Measurements from ENCODE around the gene UBE2C. TPM values are rescaled to one million over a fixed set of nuclear protein-coding genes. Genes with fewer than 3 reads are reported as not detected.
"Not testable (repeated sequence)": the region's sequence is repeated elsewhere in the genome, so short reads cannot be mapped to it uniquely, and the experiment has no call there.

UBE2C gene
- under 1 TPM in 1 of 2 experiments, not detected in 1; 0.44 TPM for total RNA-seq
- polyA plus RNA-seq, result not detected
- 0 to 2.0 (median 0.41) reads per million in 6 experiments for total RNA-seq

DNA sequence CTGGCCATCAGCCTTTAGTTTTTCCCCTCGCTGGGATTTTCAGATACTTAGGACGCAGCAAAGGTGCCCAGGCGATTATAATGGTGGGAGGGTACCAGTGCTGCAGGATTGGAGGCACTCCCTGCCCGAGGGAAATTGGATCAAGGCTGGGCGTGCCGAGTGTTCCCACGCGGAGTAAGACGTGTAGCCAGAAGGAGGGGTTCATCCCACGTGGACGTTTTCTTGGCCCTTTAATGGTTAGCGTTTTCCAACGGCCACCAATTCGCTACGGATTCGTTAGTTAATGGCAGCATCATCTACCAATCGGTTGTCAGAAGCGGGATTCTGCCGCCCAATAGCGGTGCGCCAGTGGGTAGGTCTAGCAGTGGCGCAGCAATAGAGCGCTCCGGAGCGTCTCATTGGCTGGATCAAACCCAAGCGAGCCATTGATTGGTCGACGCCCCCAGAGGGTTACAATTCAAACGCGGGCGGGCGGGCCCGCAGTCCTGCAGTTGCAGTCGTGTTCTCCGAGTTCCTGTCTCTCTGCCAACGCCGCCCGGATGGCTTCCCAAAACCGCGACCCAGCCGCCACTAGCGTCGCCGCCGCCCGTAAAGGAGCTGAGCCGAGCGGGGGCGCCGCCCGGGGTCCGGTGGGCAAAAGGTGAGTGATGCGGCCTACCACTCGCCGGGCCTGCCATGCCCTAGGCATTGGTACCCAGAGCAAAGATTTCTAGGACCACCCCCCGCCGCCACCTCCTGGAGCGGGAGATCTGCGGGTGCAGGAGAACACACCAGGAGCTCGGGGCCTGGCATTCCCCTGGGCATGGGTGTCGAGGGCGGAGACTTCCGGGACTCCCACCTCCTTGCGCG lies at the start of gene UBE2C:
TSS of gene UBE2C (plus strand) at position 488 of the 849 bp plus-strand sequence. CDS start at position 540, 52 bp downstream.
- H3K9me3 Mint-ChIP-seq, result no peaks in the 10 kb centered on the region
- DNase-seq (peak; percentile 84 to 96 (median 93)), ATAC-seq (peak; percentile 100)
- peak within 1 kb of the TSS; percentile 78 to 90 (median 85) for H3K4me3 Mint-ChIP-seq
- H3K27ac Mint-ChIP-seq, result peak within 1 kb of the TSS in 8 of 10 donors; percentile 37 to 92 (median 72)
- H3K4me1 Mint-ChIP-seq, result peaks cover 6 to 19% (median 16%) of the 10 kb centered on the region in 4 donors
- POLR2A ChIA-PET, result interaction anchor here (0.6 to 1.6 kb wide), 4 partner anchors 10 to 449 kb away, joined by 3 to 4 read pairs (median 4); partner anchors contain the start of genes SNX21 and SYS1
- H3K27me3 Mint-ChIP-seq, result no peaks in the 10 kb centered on the region
- peaks cover 0 to 41% (median 3%) of the 10 kb centered on the region in 3 donors for H3K36me3 Mint-ChIP-seq

DNA sequence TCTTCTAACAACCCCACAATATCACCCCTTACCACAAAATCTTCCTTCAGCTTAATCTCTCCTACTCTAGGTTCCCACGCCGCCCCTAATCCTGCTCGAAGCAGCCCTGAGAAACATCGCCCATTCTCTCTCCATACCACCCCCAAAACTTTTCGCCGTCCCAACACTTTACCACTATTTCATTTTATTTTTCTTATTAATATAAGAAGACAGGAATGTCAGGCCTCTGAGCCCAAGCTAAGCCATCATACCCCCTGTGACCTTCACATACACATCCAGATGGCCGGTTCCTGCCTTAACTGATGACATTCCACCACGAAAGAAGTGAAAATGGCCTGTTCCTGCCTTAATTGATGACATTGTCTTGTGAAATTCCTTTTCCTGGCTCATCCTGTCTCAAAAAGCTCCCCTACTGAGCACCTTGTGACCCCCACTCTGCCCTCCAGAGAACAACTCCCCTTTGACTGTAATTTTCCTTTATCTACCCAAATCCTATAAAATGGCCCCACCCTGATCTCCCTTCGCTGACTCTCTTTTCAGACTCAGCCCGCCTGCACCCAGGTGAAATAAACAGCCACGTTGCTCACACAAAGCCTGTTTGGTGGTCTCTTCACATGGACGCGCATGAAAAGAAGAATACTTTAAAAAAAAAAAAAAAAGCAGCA lies 47.7 kb upstream of the UBE2C start:
- H3K4me3 Mint-ChIP-seq, H3K4me1 Mint-ChIP-seq, POLR2A ChIA-PET, DNase-seq, H3K36me3 Mint-ChIP-seq, ATAC-seq, H3K27ac Mint-ChIP-seq, H3K9me3 Mint-ChIP-seq: not testable (repeated sequence)
- peaks cover 0 to 15% (median 5%) of the 10 kb centered on the region in 5 donors for H3K27me3 Mint-ChIP-seq

DNA sequence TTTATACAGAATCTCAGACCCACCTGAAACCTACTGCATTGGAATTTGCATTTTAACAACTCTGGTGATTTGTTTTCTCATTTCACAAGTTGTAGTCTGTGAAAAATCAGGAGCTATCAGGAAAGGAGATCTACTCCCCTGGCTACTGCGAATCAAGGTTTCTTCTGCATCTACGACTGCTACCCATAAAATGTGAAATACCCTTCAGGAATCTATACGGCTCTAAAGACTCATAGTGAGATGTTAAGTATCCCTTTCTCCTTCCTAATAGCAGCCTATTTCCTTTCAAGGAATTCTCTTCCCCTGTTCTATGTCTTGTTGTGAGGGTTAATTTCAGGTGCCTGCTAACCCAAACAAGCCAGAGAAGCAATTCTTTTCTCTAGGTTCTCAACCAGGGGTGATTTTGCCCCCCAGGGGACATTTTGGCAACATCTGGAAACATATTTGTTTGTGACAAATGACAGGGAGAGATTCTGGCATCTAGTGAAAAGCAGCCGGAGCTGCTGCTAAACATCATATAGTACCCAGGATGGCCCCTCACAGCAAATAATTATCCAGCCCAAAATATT lies 47.1 kb upstream of the UBE2C start:
- Mint-ChIP-seq H3K36me3 (no peaks in the 10 kb centered on the region), H3K27me3 (peaks cover 0 to 10% (median 4%) of the 10 kb centered on the region in 5 donors), H3K4me1 (no peaks in the 10 kb centered on the region), H3K27ac (no peak overlapping the region), H3K4me3 (no peak overlapping the region), H3K9me3 (no peaks in the 10 kb centered on the region)
- no peak for ATAC-seq
- POLR2A ChIA-PET, result no interaction called here
- no peak for DNase-seq

DNA sequence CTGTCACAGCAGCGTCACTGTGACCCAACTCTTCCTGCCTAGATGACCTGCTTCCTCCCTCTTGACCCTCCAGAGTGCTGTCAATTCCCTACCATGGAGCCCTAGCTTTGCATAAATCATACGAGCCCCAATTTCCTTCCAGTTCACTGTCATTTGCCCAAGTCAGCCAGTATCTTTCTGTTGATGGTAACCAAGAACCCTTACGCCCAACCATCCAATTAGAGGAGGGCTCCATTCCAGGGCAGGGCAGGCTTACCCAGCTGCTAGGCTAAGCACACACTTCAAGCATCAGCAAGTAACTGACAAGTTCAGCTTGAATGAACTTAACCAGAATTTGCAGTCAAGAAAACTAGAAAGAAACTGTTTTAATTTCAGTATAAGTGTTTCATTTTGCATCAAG lies 46.5 kb upstream of the UBE2C start:
- POLR2A ChIA-PET, result no interaction called here
- H3K27ac Mint-ChIP-seq, result no peak overlapping the region
- no peaks in the 10 kb centered on the region for H3K9me3 Mint-ChIP-seq
- peaks cover under 1 to 4% (median 2%) of the 10 kb centered on the region in 4 donors for H3K4me1 Mint-ChIP-seq
- ATAC-seq (no peak), DNase-seq (no peak)
- H3K27me3 Mint-ChIP-seq, result peaks cover 0 to 4% (median 1%) of the 10 kb centered on the region in 5 donors
- H3K36me3 Mint-ChIP-seq, result no peaks in the 10 kb centered on the region
- no peak overlapping the region for H3K4me3 Mint-ChIP-seq

DNA sequence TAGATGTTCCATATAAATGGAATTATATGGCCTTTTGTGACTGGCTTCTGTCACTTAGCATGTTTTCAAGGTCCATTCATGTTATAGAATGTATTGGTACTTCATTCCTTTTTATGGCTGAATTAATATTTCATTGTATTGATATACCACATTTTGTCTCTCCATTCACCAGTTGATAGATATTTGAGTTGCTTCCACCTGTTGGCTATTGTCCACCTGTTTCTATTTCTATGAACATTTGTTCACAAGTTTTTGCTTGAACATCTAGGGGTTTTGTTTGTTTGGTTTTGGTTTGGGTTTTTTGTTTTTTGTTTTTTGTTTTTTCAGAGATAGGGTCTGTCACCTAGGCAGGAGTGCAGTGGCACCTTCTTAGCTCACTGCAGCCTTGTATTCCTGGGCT lies 44.0 kb upstream of the UBE2C start:
- POLR2A ChIA-PET, result no interaction called here
- ATAC-seq, result no peak
- Mint-ChIP-seq H3K27ac (no peak overlapping the region), H3K27me3 (peaks cover 0 to 15% (median 7%) of the 10 kb centered on the region in 5 donors), H3K4me3 (no peak overlapping the region), H3K4me1 (peaks cover 5 to 8% (median 6%) of the 10 kb centered on the region in 4 donors), H3K36me3 (no peaks in the 10 kb centered on the region), H3K9me3 (no peaks in the 10 kb centered on the region)
- DNase-seq, result no peak

DNA sequence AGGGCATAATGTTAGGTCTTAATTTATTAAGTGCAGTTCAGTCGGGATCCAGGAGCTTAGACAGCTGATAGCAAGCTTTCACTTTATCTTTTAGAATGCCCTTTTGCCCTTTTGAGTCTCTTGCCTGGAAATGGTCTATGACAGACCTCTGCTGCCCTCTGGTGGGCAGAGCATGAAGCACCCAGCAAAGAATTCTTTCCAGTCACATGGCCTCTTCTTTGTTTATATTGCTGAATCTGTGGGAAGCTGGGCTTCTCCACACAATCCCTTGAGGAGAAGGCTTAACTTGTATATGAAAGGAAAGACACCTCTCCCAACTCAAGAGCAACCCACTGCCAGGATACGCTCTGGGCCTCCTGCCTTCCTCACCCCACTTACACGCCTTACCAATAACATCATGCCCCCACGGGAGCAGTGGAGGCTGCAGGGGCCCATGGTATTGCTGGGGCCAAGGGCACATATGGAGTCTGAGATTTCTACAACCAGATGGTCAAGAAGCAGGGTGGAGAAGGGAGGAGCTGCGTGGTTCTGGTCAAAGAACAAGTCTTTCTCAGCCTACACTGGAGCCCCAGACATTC lies 41.2 kb upstream of the UBE2C start:
- Mint-ChIP-seq H3K4me3 (no peak overlapping the region), H3K27ac (peak overlapping the region in 3 of 10 donors; percentile 11 to 53 (median 28)), H3K4me1 (peaks cover 5 to 8% (median 6%) of the 10 kb centered on the region in 4 donors), H3K36me3 (no peaks in the 10 kb centered on the region), H3K9me3 (no peaks in the 10 kb centered on the region), H3K27me3 (peaks cover 5 to 40% (median 14%) of the 10 kb centered on the region in 5 donors)
- peak; percentile 60 to 85 (median 77) for DNase-seq
- peak; percentile 68 to 70 for ATAC-seq
- POLR2A ChIA-PET, result interaction anchor here (0.9 to 2.0 kb wide), 2 partner anchors 408 to 452 kb away, joined by 5 to 11 read pairs; partner anchors contain the start of gene SYS1

DNA sequence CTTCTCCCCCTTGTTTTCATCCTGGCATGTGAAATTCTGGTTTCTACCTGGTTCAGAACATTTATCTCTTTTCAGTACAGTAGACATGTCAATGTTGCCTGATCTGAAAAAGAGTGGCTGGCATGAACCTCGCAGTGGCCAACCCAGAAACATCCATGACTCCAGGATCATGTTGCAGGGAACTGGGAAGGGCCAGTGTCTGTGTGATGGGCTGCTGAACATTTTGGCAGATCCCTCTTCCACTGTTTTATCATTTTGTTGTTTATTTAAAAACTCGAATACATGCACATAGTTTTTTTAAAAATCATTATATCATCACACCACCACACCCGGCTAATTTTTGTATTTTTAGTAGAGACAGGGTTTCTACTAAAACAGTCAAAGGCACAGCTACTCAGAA lies 39.8 kb upstream of the UBE2C start:
- H3K27me3 Mint-ChIP-seq, result peaks cover 5 to 40% (median 14%) of the 10 kb centered on the region in 5 donors
- H3K36me3 Mint-ChIP-seq, result no peaks in the 10 kb centered on the region
- POLR2A ChIA-PET, result no interaction called here
- peak overlapping the region in 1 of 10 donors; percentile 49 for H3K27ac Mint-ChIP-seq
- DNase-seq (no peak), ATAC-seq (no peak)
- H3K9me3 Mint-ChIP-seq, result no peaks in the 10 kb centered on the region
- peaks cover 5 to 8% (median 6%) of the 10 kb centered on the region in 4 donors for H3K4me1 Mint-ChIP-seq
- no peak overlapping the region for H3K4me3 Mint-ChIP-seq

DNA sequence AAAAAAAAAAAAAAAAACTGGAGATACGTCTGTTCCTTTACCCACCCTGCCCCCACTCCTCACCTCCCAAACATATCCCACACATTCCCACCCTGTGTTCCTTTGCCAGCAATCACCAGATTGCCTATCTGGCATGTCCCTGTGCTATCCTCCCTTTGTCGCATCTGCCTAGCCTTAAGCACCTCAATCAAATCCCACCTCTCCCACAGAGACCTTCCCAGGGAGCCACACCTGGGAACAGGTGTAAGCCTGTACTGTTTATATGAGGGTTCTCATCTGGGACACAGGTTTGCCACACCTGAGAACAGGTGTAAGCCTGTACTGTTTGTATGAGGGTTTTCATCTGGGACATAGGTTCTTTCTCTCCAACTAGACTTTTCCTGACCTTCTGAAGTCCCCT lies 37.5 kb upstream of the UBE2C start:
- Mint-ChIP-seq H3K27ac (peak overlapping the region in 1 of 10 donors; percentile 34), H3K9me3 (no peaks in the 10 kb centered on the region), H3K27me3 (peaks cover 5 to 40% (median 18%) of the 10 kb centered on the region in 5 donors), H3K4me3 (no peak overlapping the region), H3K36me3 (no peaks in the 10 kb centered on the region), H3K4me1 (peaks cover 5 to 8% (median 6%) of the 10 kb centered on the region in 4 donors)
- POLR2A ChIA-PET, result no interaction called here
- DNase-seq (no peak), ATAC-seq (no peak)

DNA sequence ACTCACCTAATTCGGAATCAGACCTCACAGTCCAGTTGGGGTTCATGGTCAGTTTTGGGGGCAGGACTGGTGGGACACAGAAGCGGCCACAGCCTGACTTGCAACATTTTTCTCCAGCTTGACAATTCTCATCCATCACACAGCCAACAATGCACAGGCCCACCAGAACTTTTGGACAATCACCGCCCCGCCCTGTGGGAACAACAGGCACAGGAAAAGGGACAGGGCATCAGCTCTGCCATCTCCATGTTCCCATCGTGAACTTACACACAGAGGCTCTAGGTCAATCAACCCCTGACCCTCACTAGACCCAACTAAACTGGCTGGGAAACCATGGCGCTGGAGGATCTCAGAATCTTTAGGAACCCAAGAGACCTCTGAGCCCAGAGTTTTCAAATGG lies 37.0 kb upstream of the UBE2C start:
- Mint-ChIP-seq H3K27ac (peak overlapping the region in 1 of 10 donors; percentile 34), H3K27me3 (peaks cover 5 to 40% (median 18%) of the 10 kb centered on the region in 5 donors)
- ATAC-seq, result no peak

DNA sequence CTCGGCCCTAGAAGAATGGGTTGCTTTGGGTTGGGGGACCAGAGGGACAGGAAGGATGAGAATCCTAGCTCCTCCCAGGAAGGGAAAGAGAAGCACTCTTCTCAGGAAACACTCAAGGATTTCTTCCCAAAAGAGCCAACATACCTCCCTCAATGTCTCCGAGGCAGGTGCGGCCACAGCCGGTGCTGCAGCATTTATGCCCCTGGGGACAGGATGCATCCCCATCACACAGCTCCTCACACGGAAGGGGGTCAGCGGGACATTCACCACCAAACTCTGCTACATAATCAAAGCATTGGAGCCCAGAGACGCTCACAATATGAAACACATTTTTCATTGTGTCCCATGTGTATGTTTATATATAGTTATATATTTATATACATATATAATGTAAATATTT lies 35.5 kb upstream of the UBE2C start:
- H3K4me1 Mint-ChIP-seq, result no peaks in the 10 kb centered on the region
- no peak for ATAC-seq
- POLR2A ChIA-PET, result interaction anchor here (0.7 kb wide), 1 partner anchor 441 kb away, joined by 4 read pairs; no protein-coding TSS in a partner anchor
- no peak overlapping the region for H3K4me3 Mint-ChIP-seq
- H3K9me3 Mint-ChIP-seq, result no peaks in the 10 kb centered on the region
- H3K36me3 Mint-ChIP-seq, result no peaks in the 10 kb centered on the region
- peaks cover 5 to 31% (median 13%) of the 10 kb centered on the region in 5 donors for H3K27me3 Mint-ChIP-seq
- no peak overlapping the region for H3K27ac Mint-ChIP-seq
- DNase-seq, result no peak

More for the DNA sequence above, 37.0 kb upstream of the UBE2C start:
- POLR2A ChIA-PET, result no interaction called here
- Mint-ChIP-seq H3K4me3 (no peak overlapping the region), H3K36me3 (no peaks in the 10 kb centered on the region), H3K4me1 (peaks cover 5 to 8% (median 6%) of the 10 kb centered on the region in 4 donors), H3K9me3 (no peaks in the 10 kb centered on the region)
- DNase-seq, result no peak

DNA sequence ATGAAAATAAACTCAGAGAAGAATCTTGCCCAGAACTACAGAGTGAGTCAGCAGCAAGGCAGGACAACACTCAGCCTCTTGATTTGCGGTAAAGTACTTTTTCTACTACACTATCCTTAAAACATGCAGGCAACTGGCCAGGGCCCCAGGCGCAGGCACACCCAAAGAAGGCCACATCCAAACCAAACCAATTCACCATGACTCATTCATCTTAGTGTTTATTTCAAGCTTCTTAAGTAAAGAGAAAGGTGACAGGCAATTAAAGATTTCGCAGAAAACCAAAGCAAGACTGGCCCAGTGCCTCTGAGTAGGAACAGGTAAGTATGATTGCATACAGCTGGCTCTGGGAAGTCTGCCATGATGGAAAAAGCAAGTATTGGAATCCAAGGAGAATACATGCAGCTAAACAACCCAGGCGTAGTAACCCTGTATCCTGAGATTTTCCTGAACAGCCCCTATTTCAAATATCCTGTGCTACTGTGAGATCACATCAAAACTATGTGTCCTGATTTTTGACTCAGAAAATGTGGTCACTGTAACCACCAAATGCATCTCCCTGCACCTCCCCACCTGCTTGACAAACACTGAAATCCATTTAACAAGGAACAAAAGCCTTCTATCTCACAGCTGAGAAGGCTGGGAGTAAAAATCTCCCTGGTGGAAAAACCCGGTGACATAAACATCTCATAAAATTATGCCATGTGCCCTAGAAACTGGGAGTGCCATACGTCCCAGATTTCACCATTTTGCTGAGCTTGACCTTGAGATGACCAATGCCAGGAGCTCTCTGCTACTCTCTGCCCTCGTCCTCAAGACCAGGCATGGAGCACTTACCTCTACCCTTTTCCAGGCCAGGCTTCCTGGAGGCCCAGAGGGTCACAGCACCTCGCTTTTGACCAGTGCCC lies 33.2 kb upstream of the UBE2C start:
- ATAC-seq (no peak), DNase-seq (no peak)
- no peaks in the 10 kb centered on the region for H3K36me3 Mint-ChIP-seq
- peaks cover 2 to 8% (median 6%) of the 10 kb centered on the region in 4 donors for H3K4me1 Mint-ChIP-seq
- H3K27ac Mint-ChIP-seq, result no peak overlapping the region
- POLR2A ChIA-PET, result no interaction called here
- no peaks in the 10 kb centered on the region for H3K9me3 Mint-ChIP-seq
- peaks cover 2 to 19% (median 8%) of the 10 kb centered on the region in 5 donors for H3K27me3 Mint-ChIP-seq
- no peak overlapping the region for H3K4me3 Mint-ChIP-seq

Data from naive thymus-derived CD8-positive, alpha-beta T cell (primary cell).